Neural progenitor cell (in vitro differentiated cells): ENCODE measurements around the gene UBN1. TPM values are rescaled to one million over a fixed set of nuclear protein-coding genes. Genes with fewer than 3 reads are reported as not detected.
A peak's percentile ranks its signal among the peaks of the same experiment; 100 is the strongest.

ENCODE experiments used
- DNase-seq: peaks from one replicate; pipeline ENCODE4 v3.0.0-alpha.2; 2016; ENCODE audit warnings: low spot score
- H2AFZ ChIP-seq: fragments of 200-600 bp; sonication (generic); replicated peaks from 2 replicates; pipeline ENCODE4 v1.6.1; 2016; ENCODE audit warnings: antibody characterized with exemption
- H3F3A ChIP-seq: fragments of 200-600 bp; sonication (generic); 2 replicates; pipeline ENCODE4 v1.6.1; 2016; ENCODE audit warnings: antibody characterized with exemption, low read depth
- H3K27ac ChIP-seq: fragments of 200-600 bp; sonication (generic); 2 replicates; pipeline ENCODE4 v1.5.1; 2016; ENCODE audit warnings: mild to moderate bottlenecking
- H3K27me3 ChIP-seq: fragments of 200-600 bp; sonication (generic); 2 replicates; pipeline ENCODE4 v1.6.1; 2016; ENCODE audit warnings: mild to moderate bottlenecking, moderate library complexity
- H3K36me3 ChIP-seq: fragments of 200-600 bp; sonication (generic); 2 replicates; pipeline ENCODE4 v1.5.1; 2016
- H3K4me1 ChIP-seq: fragments of 200-600 bp; sonication (generic); 2 replicates; pipeline ENCODE4 v1.6.1; 2016; ENCODE audit warnings: mixed run types
- H3K4me2 ChIP-seq: fragments of 200-600 bp; sonication (generic); 2 replicates; pipeline ENCODE4 v1.6.1; 2016
- H3K4me3 ChIP-seq: fragments of 200-600 bp; sonication (generic); 2 replicates; pipeline ENCODE4 v1.5.1; 2016
- H3K79me2 ChIP-seq: fragments of 200-600 bp; sonication (generic); 2 replicates; pipeline ENCODE4 v1.6.1; 2016; ENCODE audit warnings: low read depth
- H3K9ac ChIP-seq: fragments of 200-600 bp; sonication (generic); 2 replicates; pipeline ENCODE4 v1.6.1; 2016
- H3K9me3 ChIP-seq: fragments of 200-600 bp; sonication (generic); 2 replicates; pipeline ENCODE4 v1.5.1; 2016; ENCODE audit warnings: low read depth
- H4K20me1 ChIP-seq: fragments of 200-600 bp; sonication (generic); 2 replicates; pipeline ENCODE4 v1.6.1; 2016; ENCODE audit warnings: low read depth
- H3K27ac Mint-ChIP-seq: 3 replicates; pipeline ENCODE4 v1.8.0; 2021; ENCODE audit warnings: mixed read lengths
- H3K27me3 Mint-ChIP-seq: 2 replicates; pipeline ENCODE4 v1.8.0; 2022; ENCODE audit warnings: low read depth, mild to moderate bottlenecking, inconsistent platforms, moderate library complexity, mixed read lengths; ENCODE audit not compliant: insufficient read depth
- H3K36me3 Mint-ChIP-seq: 3 replicates; pipeline ENCODE4 v1.8.0; 2021; ENCODE audit warnings: mixed read lengths
- H3K4me1 Mint-ChIP-seq: 3 replicates; pipeline ENCODE4 v1.8.0; 2021; ENCODE audit warnings: mixed read lengths
- H3K4me3 Mint-ChIP-seq: 3 replicates; pipeline ENCODE4 v1.8.0; 2021; ENCODE audit warnings: mild to moderate bottlenecking, moderate library complexity, mixed read lengths
- H3K9me3 Mint-ChIP-seq: 3 replicates; pipeline ENCODE4 v1.8.0; 2020; ENCODE audit warnings: mixed read lengths
- EZH2 ChIP-seq: fragments of 200-600 bp; sonication (generic); IDR thresholded peaks from 2 replicates; pipeline ENCODE4 v1.6.1; 2017; ENCODE audit warnings: antibody characterized with exemption, mild to moderate bottlenecking, moderate library complexity
- EZH2phosphoT487 ChIP-seq: fragments of 200-600 bp; sonication (generic); IDR thresholded peaks from 2 replicates; pipeline ENCODE4 v1.6.1; 2017; ENCODE audit warnings: antibody characterized with exemption
- total RNA-seq: library from RNA; depleted of rRNA; stranded (reverse); fragments of >200 nt; gene quantifications from 2 replicates; pipeline ENCODE4 v1.2.3, GENCODE V29; 2015; ENCODE audit warnings: low replicate concordance
- TF ChIP-seq, protein P1 (sequence below): fragments of 200-600 bp; sonication (generic); IDR thresholded peaks from 2 replicates; pipeline ENCODE4 v1.5.1; 2017; ENCODE audit warnings: antibody characterized with exemption, mild to moderate bottlenecking

The UBN1 gene
- total RNA-seq, 1 donor from 2014 or later, result 28.4 TPM

DNA sequence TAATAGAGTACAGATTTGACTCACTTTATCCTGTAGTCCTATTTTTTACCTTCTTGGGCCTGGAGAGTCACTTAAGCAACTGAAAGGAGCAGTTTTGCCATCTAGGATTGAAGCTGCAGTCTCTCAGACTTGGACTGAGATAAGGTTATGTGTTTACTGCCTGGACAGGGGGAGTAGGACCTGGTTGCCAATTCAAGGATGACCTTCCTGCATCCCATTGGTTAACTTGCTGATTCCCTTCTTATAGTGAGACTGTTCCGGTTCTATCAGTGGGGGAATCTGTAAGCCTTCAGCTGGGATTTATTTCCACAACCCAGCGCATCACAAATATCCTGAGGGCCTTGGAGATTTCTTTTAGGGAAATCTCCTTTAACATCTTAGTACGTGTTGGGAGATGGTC lies 2.9 kb downstream of the UBN1 start:
- Histone ChIP-seq H3K27ac (no peak overlapping the region), H3K4me1 (peaks cover 27% of the 10 kb centered on the region), H3K4me3 (no peak overlapping the region), H3K27me3 (no peaks in the 10 kb centered on the region), H3K4me2 (peak overlapping the region; percentile 85), H3K9ac (no peak overlapping the region), H2AFZ (no peak overlapping the region), H3K36me3 (no peaks in the 10 kb centered on the region), H3K9me3 (no peaks in the 10 kb centered on the region), H3F3A (peaks cover 22% of the 10 kb centered on the region), H4K20me1 (peaks cover 62% of the 10 kb centered on the region), H3K79me2 (peaks cover 78% of the 10 kb centered on the region)
- peaks cover 4% of the 10 kb centered on the region for H3K27me3 Mint-ChIP-seq
- no peak for DNase-seq
- TF ChIP-seq EZH2phosphoT487, result no peak
- TF ChIP-seq, protein P1, sequence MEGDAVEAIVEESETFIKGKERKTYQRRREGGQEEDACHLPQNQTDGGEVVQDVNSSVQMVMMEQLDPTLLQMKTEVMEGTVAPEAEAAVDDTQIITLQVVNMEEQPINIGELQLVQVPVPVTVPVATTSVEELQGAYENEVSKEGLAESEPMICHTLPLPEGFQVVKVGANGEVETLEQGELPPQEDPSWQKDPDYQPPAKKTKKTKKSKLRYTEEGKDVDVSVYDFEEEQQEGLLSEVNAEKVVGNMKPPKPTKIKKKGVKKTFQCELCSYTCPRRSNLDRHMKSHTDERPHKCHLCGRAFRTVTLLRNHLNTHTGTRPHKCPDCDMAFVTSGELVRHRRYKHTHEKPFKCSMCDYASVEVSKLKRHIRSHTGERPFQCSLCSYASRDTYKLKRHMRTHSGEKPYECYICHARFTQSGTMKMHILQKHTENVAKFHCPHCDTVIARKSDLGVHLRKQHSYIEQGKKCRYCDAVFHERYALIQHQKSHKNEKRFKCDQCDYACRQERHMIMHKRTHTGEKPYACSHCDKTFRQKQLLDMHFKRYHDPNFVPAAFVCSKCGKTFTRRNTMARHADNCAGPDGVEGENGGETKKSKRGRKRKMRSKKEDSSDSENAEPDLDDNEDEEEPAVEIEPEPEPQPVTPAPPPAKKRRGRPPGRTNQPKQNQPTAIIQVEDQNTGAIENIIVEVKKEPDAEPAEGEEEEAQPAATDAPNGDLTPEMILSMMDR, result no peak
- peaks cover 11% of the 10 kb centered on the region for H3K36me3 Mint-ChIP-seq
- no peaks in the 10 kb centered on the region for H3K9me3 Mint-ChIP-seq
- H3K27ac Mint-ChIP-seq, result no peak overlapping the region
- peaks cover 46% of the 10 kb centered on the region for H3K4me1 Mint-ChIP-seq
- H3K4me3 Mint-ChIP-seq, result peak overlapping the region; percentile 65

DNA sequence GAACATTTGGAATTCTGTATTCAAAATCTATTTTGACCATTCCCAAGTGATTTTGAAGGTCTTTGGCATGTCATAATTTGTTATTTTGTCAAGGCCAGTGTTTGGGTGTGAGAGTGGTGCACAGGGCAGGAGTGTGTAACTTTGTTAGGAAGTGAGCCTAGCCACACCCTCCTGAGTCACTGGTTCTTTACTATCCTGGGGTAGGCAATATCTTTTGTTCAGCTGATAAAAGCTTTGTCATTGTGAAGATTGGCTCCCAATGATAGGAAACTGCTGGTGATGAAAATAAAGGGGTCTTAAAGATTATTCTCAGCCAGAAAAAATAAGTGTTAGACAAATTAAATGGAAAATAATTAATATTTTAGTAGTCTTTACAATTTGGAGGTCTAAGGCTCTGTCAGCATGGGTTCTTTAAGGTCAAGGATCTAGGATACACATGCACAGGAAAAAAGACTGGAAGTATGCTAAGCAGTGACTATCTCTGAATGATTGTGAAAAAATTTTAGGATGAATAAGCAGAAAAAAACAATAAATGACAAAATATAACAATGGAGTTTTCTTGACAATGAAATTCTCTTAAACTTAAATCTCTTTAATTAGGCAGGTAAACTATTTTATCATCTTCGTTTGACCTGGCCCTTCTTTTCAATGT lies 5.1 kb downstream of the UBN1 start:
- Mint-ChIP-seq H3K27me3 (peaks cover 4% of the 10 kb centered on the region), H3K36me3 (peaks cover 13% of the 10 kb centered on the region), H3K4me3 (no peak overlapping the region), H3K4me1 (peaks cover 35% of the 10 kb centered on the region), H3K9me3 (no peaks in the 10 kb centered on the region), H3K27ac (no peak overlapping the region)
- Histone ChIP-seq H3K27ac (no peak overlapping the region), H3K9me3 (no peaks in the 10 kb centered on the region), H3K4me1 (peaks cover 17% of the 10 kb centered on the region), H3F3A (peaks cover 15% of the 10 kb centered on the region), H4K20me1 (peaks cover 52% of the 10 kb centered on the region), H3K27me3 (no peaks in the 10 kb centered on the region), H2AFZ (no peak overlapping the region), H3K4me3 (no peak overlapping the region), H3K36me3 (no peaks in the 10 kb centered on the region), H3K4me2 (no peak overlapping the region), H3K79me2 (peaks cover 61% of the 10 kb centered on the region), H3K9ac (no peak overlapping the region)
- no peak for DNase-seq
- TF ChIP-seq EZH2phosphoT487, result no peak
- TF ChIP-seq, protein P1, result no peak
- TF ChIP-seq EZH2, result no peak

DNA sequence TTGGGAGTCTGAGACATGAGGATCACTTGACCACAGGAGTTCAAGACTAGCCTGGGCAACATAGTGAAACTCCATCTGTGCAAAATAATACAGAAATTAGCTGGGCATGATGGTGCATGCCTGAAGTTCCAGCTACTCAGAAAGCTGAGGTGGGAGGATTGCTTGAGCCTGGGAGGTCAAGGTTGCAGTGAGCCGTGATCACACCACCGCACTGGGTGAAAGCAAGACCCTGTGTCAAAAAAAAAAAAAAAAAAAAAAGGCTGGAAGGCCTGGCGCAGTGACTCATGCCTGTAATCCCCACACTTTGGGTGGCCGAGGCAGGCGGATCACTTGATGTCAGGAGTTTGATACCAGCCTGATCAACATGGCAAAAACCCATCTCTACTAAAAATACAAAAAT lies 8.1 kb downstream of the UBN1 start:
- no peak overlapping the region for H3K9ac ChIP-seq
- no peak overlapping the region for H3K4me3 ChIP-seq
- peaks cover 6% of the 10 kb centered on the region for H3F3A ChIP-seq
- Mint-ChIP-seq H3K4me3 (no peak overlapping the region), H3K27me3 (peaks cover 5% of the 10 kb centered on the region), H3K4me1 (peaks cover 13% of the 10 kb centered on the region), H3K27ac (no peak overlapping the region), H3K9me3 (no peaks in the 10 kb centered on the region), H3K36me3 (peaks cover 34% of the 10 kb centered on the region)
- H2AFZ ChIP-seq, result no peak overlapping the region
- no peaks in the 10 kb centered on the region for H3K36me3 ChIP-seq
- TF ChIP-seq EZH2phosphoT487, result no peak
- TF ChIP-seq, protein P1, result no peak
- no peak for TF ChIP-seq EZH2
- no peak overlapping the region for H3K4me2 ChIP-seq
- DNase-seq, result no peak
- H3K9me3 ChIP-seq, result no peaks in the 10 kb centered on the region
- H3K27me3 ChIP-seq, result no peaks in the 10 kb centered on the region
- H3K79me2 ChIP-seq, result peaks cover 32% of the 10 kb centered on the region
- H3K27ac ChIP-seq, result no peak overlapping the region
- peaks cover 33% of the 10 kb centered on the region for H4K20me1 ChIP-seq
- no peaks in the 10 kb centered on the region for H3K4me1 ChIP-seq
